ENCODE measurements around the gene C11orf52. TPM values are rescaled to one million over a fixed set of nuclear protein-coding genes. Genes with fewer than 3 reads are reported as not detected.

C11orf52 gene
- total RNA-seq, 1 donor from 2014 or later: 19.4 TPM

DNA sequence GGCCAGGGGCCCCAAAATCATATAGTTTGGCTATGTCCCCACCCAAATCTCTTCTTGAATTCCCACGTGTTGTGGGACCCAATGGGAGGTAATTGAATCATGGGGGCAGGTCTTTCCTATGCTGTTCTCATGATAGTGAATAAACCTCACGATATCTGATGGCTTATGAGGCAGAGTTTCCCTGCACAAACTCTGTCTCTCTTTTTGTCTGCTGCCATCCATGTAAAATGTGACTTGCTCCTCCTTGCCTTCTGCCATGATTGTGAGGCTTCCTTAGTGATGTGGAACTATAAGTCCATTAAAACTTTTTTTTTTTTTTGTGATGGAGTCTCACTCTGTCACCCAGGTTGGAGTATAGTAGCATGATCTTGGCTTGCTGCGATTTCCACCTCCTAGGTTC, 32.9 kb downstream of the C11orf52 start:
- no peaks in the 10 kb centered on the region for H3K27me3 Mint-ChIP-seq
- H3K27ac Mint-ChIP-seq: no peak overlapping the region
- H3K36me3 Mint-ChIP-seq (ENCODE audit: insufficient read depth): peaks cover 4% of the 10 kb centered on the region
- no peak for TF ChIP-seq CTCF (IDR thresholded peaks at IDR 0.05; ENCODE audit: unreplicated experiment)
- no peaks in the 10 kb centered on the region for H3K9me3 Mint-ChIP-seq (ENCODE audit: low read depth)
- no peak for DNase-seq (ENCODE audit: low spot score, unreplicated experiment)
- no peak overlapping the region for H3K4me3 Mint-ChIP-seq (ENCODE audit: low read depth)
- H3K4me1 Mint-ChIP-seq (ENCODE audit: low read depth): no peaks in the 10 kb centered on the region

DNA sequence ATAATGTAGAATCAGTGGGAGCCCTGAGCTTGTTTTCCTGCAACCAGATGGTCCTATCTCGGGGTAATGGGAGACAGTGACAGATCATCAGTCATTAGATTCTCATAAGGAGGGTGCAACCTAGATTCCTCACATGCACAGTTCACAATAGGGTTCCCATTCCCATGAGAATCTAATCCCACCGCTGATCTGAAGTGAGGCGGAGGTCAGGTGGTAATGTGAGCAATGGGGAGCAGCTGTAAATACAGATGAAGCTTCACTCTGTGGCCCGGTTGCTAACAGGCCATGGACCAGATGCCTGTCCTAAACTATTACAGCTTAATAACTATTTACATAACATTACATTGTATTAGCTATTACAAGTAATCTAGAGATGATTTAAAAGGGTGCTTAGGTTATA, 35.4 kb downstream of the C11orf52 start:
- Mint-ChIP-seq H3K9me3 (ENCODE audit: low read depth) (no peaks in the 10 kb centered on the region), H3K36me3 (ENCODE audit: insufficient read depth) (peaks cover 5% of the 10 kb centered on the region), H3K27ac (no peak overlapping the region), H3K4me1 (ENCODE audit: low read depth) (no peaks in the 10 kb centered on the region), H3K27me3 (no peaks in the 10 kb centered on the region), H3K4me3 (ENCODE audit: low read depth) (no peak overlapping the region)
- no peak for TF ChIP-seq CTCF (IDR thresholded peaks at IDR 0.05; ENCODE audit: unreplicated experiment)
- DNase-seq (ENCODE audit: low spot score, unreplicated experiment): no peak

DNA sequence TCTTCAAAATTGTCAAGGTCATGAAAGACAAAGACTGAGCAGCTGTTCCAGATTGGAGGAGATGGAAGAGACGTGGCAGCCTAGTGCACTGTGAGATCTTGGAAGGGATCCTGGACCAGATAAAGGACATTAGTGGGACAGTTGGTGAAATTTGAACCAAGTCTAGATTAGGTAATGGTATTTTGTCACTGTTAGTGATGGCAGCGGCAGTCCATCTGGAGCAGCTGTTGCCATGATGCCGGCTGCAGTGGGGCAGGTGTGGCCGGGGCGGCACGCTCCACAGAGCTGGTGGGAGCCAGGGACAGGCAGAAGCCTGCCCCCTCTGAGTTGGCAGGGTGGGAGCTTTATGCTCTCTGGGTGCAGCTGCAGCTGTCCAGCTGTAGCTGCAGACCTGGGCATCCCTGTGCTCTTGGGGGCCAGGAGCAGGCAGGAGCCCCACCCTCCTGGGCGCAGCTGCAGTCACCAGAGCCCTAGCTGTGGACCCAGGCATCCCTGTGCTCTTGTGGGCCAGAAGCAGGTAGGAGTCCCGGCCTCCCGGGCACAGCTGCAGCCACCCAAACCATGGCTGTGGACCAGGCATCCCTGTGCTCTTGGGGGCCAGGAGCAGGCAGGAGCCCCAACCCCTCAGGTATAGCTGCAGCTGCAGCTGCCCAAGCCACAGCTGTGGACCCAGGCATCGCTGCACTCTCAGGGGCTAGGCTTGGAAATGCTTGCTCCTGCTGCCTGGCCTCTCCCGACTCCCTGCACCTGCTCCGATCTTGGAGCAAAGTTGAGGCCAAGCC, 39.1 kb downstream of the C11orf52 start:
- peaks cover 13% of the 10 kb centered on the region for H3K4me1 Mint-ChIP-seq (ENCODE audit: low read depth)
- no peak overlapping the region for H3K27ac Mint-ChIP-seq
- no peaks in the 10 kb centered on the region for H3K9me3 Mint-ChIP-seq (ENCODE audit: low read depth)
- DNase-seq (ENCODE audit: low spot score, unreplicated experiment): no peak
- peaks cover 3% of the 10 kb centered on the region for H3K36me3 Mint-ChIP-seq (ENCODE audit: insufficient read depth)
- no peak for TF ChIP-seq CTCF (IDR thresholded peaks at IDR 0.05; ENCODE audit: unreplicated experiment)
- H3K4me3 Mint-ChIP-seq (ENCODE audit: low read depth): no peak overlapping the region
- no peaks in the 10 kb centered on the region for H3K27me3 Mint-ChIP-seq

GRCh38 chr11:111960916-111961315, 42.2 kb downstream of the C11orf52 start:
- H3K9me3 Mint-ChIP-seq (ENCODE audit: low read depth): no peaks in the 10 kb centered on the region
- peaks cover 6% of the 10 kb centered on the region for H3K36me3 Mint-ChIP-seq (ENCODE audit: insufficient read depth)
- H3K27ac Mint-ChIP-seq: peak overlapping the region; percentile 33
- DNase-seq (ENCODE audit: low spot score, unreplicated experiment): no peak
- peaks cover 13% of the 10 kb centered on the region for H3K4me1 Mint-ChIP-seq (ENCODE audit: low read depth)
- H3K27me3 Mint-ChIP-seq: no peaks in the 10 kb centered on the region
- no peak for TF ChIP-seq CTCF (IDR thresholded peaks at IDR 0.05; ENCODE audit: unreplicated experiment)
- H3K4me3 Mint-ChIP-seq (ENCODE audit: low read depth): no peak overlapping the region

DNA sequence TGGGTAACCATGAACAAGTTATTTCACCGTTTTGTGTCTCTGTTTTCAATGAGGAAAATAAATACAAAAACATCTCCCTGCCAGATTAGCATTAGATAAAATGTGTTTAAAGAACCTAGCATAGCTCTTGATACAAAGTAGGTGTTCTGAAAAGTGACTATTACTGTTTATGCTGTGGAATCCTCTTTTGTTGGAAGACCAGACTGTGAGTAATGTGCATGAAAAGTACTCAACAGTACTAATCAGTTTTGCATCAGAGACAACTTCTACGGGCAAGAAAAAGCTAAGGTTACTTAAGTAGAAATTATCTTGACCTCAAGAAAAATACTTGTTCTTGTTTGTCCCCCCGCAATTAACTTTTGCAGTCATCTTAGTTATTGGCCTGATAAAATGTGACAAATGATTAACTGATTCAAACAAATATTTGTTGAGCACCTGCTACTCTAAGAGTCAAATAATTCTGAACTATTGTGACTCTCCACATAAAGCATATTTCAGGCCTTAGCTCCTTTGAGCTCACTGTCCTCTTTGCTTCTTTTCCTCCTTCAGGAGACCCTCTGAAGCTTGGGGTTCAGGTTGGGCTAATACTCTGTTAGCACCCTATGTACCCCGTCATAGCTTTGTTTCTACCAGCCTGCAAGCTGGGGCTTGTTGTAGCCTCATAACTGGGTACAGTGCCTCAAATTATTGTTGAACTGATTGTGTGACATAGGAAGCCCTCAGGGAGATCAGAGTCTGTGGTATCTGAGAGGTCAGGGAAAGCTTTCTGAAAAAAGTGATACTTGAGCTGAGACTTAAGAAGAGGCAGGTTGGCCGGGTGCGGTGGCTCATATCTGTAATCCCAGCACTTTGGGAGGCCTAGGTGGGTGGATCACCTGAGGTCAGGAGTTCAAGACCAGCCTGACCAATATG, 42.9 kb downstream of the C11orf52 start:
- Mint-ChIP-seq H3K27ac (no peak overlapping the region), H3K27me3 (no peaks in the 10 kb centered on the region), H3K9me3 (ENCODE audit: low read depth) (no peaks in the 10 kb centered on the region), H3K4me3 (ENCODE audit: low read depth) (no peak overlapping the region), H3K36me3 (ENCODE audit: insufficient read depth) (peaks cover 6% of the 10 kb centered on the region), H3K4me1 (ENCODE audit: low read depth) (peaks cover 13% of the 10 kb centered on the region)
- no peak for DNase-seq (ENCODE audit: low spot score, unreplicated experiment)
- no peak for TF ChIP-seq CTCF (IDR thresholded peaks at IDR 0.05; ENCODE audit: unreplicated experiment)
